HEK293 (cell line): ENCODE data around the gene SMARCA2.

ENCODE experiments used
- CTCF ChIA-PET: fragments of 350-600 bp; formaldehyde crosslinking; extraction: SDS; loops from one replicate; lab custom pipeline; 2021; ENCODE audit warnings: antibody characterized with exemption; lab: Yijun Ruan, JAX
- POLR2A ChIA-PET: fragments of 300-600 bp; formaldehyde crosslinking; extraction: SDS; loops from one replicate; lab custom pipeline; 2020; ENCODE audit warnings: antibody characterized with exemption, inconsistent platforms; lab: Yijun Ruan, JAX
- H3K27ac ChIP-seq: fragments of 200-500 bp; sonication (Bioruptor generic); 2 replicates; pipeline ENCODE4 v1.5.1; 2014; ENCODE audit warnings: low read depth, low read length, control low read depth, inconsistent platforms; ENCODE audit errors: extremely low read depth
- H3K36me3 ChIP-seq, 2 experiments: fragments of 200-500 bp in 1 of 2; sonication (Bioruptor generic) in 1 of 2; 1 replicate in 1 of 2; 2 replicates in 1 of 2; pipeline ENCODE4 v1.5.1; 2014 to 2017; ENCODE audit warnings: inconsistent platforms in 2 of 2, low read length in 2 of 2; ENCODE audit not compliant: control insufficient read depth in 2 of 2, insufficient read depth in 1 of 2
- H3K4me1 ChIP-seq: fragments of 200-500 bp; sonication (Bioruptor generic); 2 replicates; pipeline ENCODE4 v1.5.1; 2014; ENCODE audit warnings: mild to moderate bottlenecking, low read length, inconsistent platforms; ENCODE audit not compliant: control insufficient read depth, insufficient read depth
- H3K4me3 ChIP-seq: 2 replicates; pipeline ENCODE4 v1.5.1; 2011; ENCODE audit warnings: low read depth, mild to moderate bottlenecking, control low read depth, low read length, moderate library complexity
- H3K9me3 ChIP-seq: fragments of 200-500 bp; sonication (Bioruptor generic); 2 replicates; pipeline ENCODE4 v1.5.1; 2014; ENCODE audit warnings: low read depth, low read length, inconsistent platforms; ENCODE audit not compliant: control insufficient read depth, insufficient read depth
- ATF2 ChIP-seq: fragments of 450-650 bp; formaldehyde crosslinking; IDR thresholded peaks from 2 replicates; pipeline ENCODE4 v1.5.1; 2016; ENCODE audit warnings: missing biosample characterization, missing genetic modification characterization, low read depth
- BCL11B ChIP-seq: fragments of 450-650 bp; formaldehyde crosslinking; IDR thresholded peaks from 2 replicates; pipeline ENCODE4 v1.5.1; 2016; ENCODE audit warnings: low read depth, missing biosample characterization, missing genetic modification characterization
- GLIS1 ChIP-seq: fragments of 450-650 bp; formaldehyde crosslinking; IDR thresholded peaks from 2 replicates; pipeline ENCODE4 v1.5.1; 2016; ENCODE audit warnings: missing biosample characterization, missing genetic modification characterization
- KLF1 ChIP-seq: fragments of 450-650 bp; formaldehyde crosslinking; IDR thresholded peaks from 2 replicates; pipeline ENCODE4 v1.5.1; 2016; ENCODE audit warnings: missing biosample characterization, missing genetic modification characterization
- OVOL3 ChIP-seq: fragments of 450-650 bp; formaldehyde crosslinking; IDR thresholded peaks from 2 replicates; pipeline ENCODE4 v1.5.1; 2016; ENCODE audit warnings: missing biosample characterization, missing genetic modification characterization
- PRDM1 ChIP-seq: fragments of 450-650 bp; formaldehyde crosslinking; IDR thresholded peaks from 2 replicates; pipeline ENCODE4; 2016; ENCODE audit warnings: missing biosample characterization, missing genetic modification characterization
- SALL2 ChIP-seq: fragments of 450-650 bp; formaldehyde crosslinking; IDR thresholded peaks from 2 replicates; pipeline ENCODE4 v1.5.0; 2017; ENCODE audit warnings: missing biosample characterization, mild to moderate bottlenecking, missing genetic modification characterization, borderline replicate concordance
- ZBTB8A ChIP-seq: fragments of 450-650 bp; formaldehyde crosslinking; IDR thresholded peaks from 2 replicates; pipeline ENCODE4 v1.5.1; 2016; ENCODE audit warnings: missing biosample characterization, missing genetic modification characterization
- ZNF114 ChIP-seq: fragments of 450-650 bp; formaldehyde crosslinking; IDR thresholded peaks from 2 replicates; pipeline ENCODE4 v1.5.0; 2017; ENCODE audit warnings: missing biosample characterization, missing genetic modification characterization
- ZNF146 ChIP-seq: fragments of 450-650 bp; formaldehyde crosslinking; IDR thresholded peaks from 2 replicates; pipeline ENCODE4 v1.5.1; 2016; ENCODE audit warnings: missing biosample characterization, missing genetic modification characterization
- ZNF18 ChIP-seq: fragments of 450-650 bp; formaldehyde crosslinking; IDR thresholded peaks from 2 replicates; pipeline ENCODE4 v1.5.1; 2016; ENCODE audit warnings: missing biosample characterization, missing genetic modification characterization
- ZNF274 ChIP-seq, 2 experiments: fragments of 200-500 bp in 1 of 2; fragments of 450-650 bp in 1 of 2; sonication (Bioruptor generic) in 1 of 2; formaldehyde crosslinking in 1 of 2; IDR thresholded peaks; 2 replicates each; pipeline versions ENCODE4 v1.5.1 to v1.6.1; 2014 to 2016; ENCODE audit warnings: borderline replicate concordance in 1 of 2, inconsistent platforms in 1 of 2, low read length in 1 of 2, missing biosample characterization in 1 of 2, missing genetic modification characterization in 1 of 2
- ZNF311 ChIP-seq: fragments of 450-650 bp; formaldehyde crosslinking; IDR thresholded peaks from 2 replicates; pipeline ENCODE4 v1.5.1; 2017; ENCODE audit warnings: missing biosample characterization, missing genetic modification characterization, borderline replicate concordance
- ZNF354C ChIP-seq: fragments of 450-650 bp; formaldehyde crosslinking; IDR thresholded peaks from 2 replicates; pipeline ENCODE4 v1.5.1; 2016; ENCODE audit warnings: missing biosample characterization, missing genetic modification characterization, low read depth, borderline replicate concordance
- ZNF416 ChIP-seq: fragments of 450-650 bp; formaldehyde crosslinking; IDR thresholded peaks from 2 replicates; pipeline ENCODE4 v1.5.1; 2016; ENCODE audit warnings: missing biosample characterization, missing genetic modification characterization
- ZNF747 ChIP-seq: fragments of 450-650 bp; formaldehyde crosslinking; IDR thresholded peaks from 2 replicates; pipeline ENCODE4 v1.5.1; 2016; ENCODE audit warnings: missing biosample characterization, missing genetic modification characterization
- ZNF76 ChIP-seq: fragments of 450-650 bp; formaldehyde crosslinking; IDR thresholded peaks from 2 replicates; pipeline ENCODE4; 2016; ENCODE audit warnings: low read depth, missing biosample characterization, missing genetic modification characterization, borderline replicate concordance
- ZNF843 ChIP-seq: fragments of 450-650 bp; formaldehyde crosslinking; IDR thresholded peaks from 2 replicates; pipeline ENCODE4 v1.5.1; 2016; ENCODE audit warnings: missing biosample characterization, missing genetic modification characterization
- TF ChIP-seq, protein P1 (sequence below): fragments of 450-650 bp; formaldehyde crosslinking; IDR thresholded peaks from 2 replicates; pipeline ENCODE4 v1.5.1; 2017; ENCODE audit warnings: missing biosample characterization, mild to moderate bottlenecking, missing genetic modification characterization, moderate library complexity
- TF ChIP-seq, protein P2 (sequence below): fragments of 450-650 bp; formaldehyde crosslinking; IDR thresholded peaks from 2 replicates; pipeline ENCODE4 v1.5.1; 2016; ENCODE audit warnings: missing biosample characterization, missing genetic modification characterization
- TF ChIP-seq, protein P3 (sequence below): fragments of 450-650 bp; formaldehyde crosslinking; IDR thresholded peaks from 2 replicates; pipeline ENCODE4 v1.5.1; 2016; ENCODE audit warnings: missing biosample characterization, missing genetic modification characterization
- TF ChIP-seq, protein P4 (sequence below): fragments of 450-650 bp; formaldehyde crosslinking; optimal IDR thresholded peaks from 2 replicates; pipeline ENCODE3; 2016; ENCODE audit warnings: missing biosample characterization, mild to moderate bottlenecking, missing genetic modification characterization

Gene SMARCA2

GRCh38 chr9:2163231-2163885, 148.2 kb downstream of the SMARCA2 start (continued):
- TF ChIP-seq ZNF18 (tag by site-specific recombination), result no peak
- TF ChIP-seq, protein P1, sequence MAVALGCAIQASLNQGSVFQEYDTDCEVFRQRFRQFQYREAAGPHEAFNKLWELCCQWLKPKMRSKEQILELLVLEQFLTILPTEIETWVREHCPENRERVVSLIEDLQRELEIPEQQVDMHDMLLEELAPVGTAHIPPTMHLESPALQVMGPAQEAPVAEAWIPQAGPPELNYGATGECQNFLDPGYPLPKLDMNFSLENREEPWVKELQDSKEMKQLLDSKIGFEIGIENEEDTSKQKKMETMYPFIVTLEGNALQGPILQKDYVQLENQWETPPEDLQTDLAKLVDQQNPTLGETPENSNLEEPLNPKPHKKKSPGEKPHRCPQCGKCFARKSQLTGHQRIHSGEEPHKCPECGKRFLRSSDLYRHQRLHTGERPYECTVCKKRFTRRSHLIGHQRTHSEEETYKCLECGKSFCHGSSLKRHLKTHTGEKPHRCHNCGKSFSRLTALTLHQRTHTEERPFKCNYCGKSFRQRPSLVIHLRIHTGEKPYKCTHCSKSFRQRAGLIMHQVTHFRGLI (tag by site-specific recombination), result no peak

DNA sequence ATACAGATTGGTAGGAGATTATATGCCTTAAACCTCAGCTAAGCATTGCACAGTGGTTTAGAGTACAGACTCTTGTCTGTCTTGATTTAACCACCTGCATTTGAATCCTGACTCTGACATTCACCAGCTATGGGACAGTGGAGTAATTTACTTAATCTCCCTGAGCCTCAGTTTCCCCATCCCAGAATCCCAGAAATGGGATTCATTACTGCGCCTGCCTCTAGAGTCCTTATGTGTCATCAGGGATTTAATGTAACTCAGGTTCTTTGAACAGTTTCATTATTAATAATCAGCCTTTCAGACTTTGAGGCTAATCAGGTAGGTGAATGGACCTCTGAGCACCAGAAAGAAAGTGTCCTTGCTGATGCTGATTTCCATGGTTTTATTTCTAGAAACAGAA, 149.1 kb downstream of the SMARCA2 start:
- H3K4me1 ChIP-seq, result peaks cover 4% of the 10 kb centered on the region; the same call in 1 of the 2 replicates
- no peak overlapping the region for H3K27ac ChIP-seq
- no peak overlapping the region for H3K4me3 ChIP-seq
- H3K9me3 ChIP-seq, result no peaks in the 10 kb centered on the region
- TF ChIP-seq ZNF274 (IDR thresholded peaks at IDR 0.05; ENCODE audit: low read length) (no peak), ZNF274 (tag by site-specific recombination; IDR thresholded peaks at IDR 0.05; ENCODE audit: borderline replicate concordance) (no peak), ZBTB8A (no peak), SALL2 (tag by site-specific recombination) (no peak), ZNF311 (no peak), ZNF114 (no peak), ZNF354C (no peak), OVOL3 (tag by site-specific recombination) (no peak), ZNF76 (no peak), PRDM1 (tag by site-specific recombination) (no peak), ZNF416 (tag by site-specific recombination) (no peak)
- TF ChIP-seq, protein P2, sequence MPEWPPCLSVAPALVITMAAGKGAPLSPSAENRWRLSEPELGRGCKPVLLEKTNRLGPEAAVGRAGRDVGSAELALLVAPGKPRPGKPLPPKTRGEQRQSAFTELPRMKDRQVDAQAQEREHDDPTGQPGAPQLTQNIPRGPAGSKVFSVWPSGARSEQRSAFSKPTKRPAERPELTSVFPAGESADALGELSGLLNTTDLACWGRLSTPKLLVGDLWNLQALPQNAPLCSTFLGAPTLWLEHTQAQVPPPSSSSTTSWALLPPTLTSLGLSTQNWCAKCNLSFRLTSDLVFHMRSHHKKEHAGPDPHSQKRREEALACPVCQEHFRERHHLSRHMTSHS (tag by site-specific recombination), result no peak
- H3K36me3 ChIP-seq, result peaks cover 0 to 8% of the 10 kb centered on the region in 2 experiments; a peak in 1 of 3 replicates
- ChIA-PET CTCF (interaction anchor here (1.0 kb wide), 1 partner anchor 208 kb away, joined by 3 read pairs; no protein-coding TSS in a partner anchor), POLR2A (no interaction called here)

DNA sequence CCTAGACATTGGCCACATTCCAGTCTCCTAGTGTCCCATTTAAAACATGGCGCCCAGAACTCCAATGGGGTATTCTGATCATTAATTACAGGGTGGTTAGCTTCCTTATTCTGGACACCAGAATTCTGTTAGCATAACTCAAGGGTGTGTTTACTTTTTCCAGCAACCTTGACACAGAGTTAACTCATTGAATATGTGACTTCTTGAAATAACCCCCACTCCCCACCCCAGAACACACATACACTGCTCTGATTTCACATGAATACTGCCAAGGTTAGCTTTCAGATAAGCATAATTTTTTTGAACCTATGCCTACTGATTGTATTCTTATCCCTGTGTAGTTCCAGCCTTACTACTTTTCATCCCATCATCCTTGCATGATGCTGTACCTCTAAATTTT, 151.1 kb downstream of the SMARCA2 start:
- H3K27ac ChIP-seq, result no peak overlapping the region
- no peaks in the 10 kb centered on the region; the same call in 1 of the 2 replicates for H3K4me1 ChIP-seq
- POLR2A ChIA-PET, result no interaction called here
- TF ChIP-seq ZNF843 (tag by site-specific recombination), result no peak
- TF ChIP-seq, all 188 proteins: peak for 0
- H3K36me3 ChIP-seq, result peaks cover 0 to 18% of the 10 kb centered on the region in 2 experiments; a peak in 1 of 3 replicates
- H3K9me3 ChIP-seq, result no peaks in the 10 kb centered on the region
- H3K4me3 ChIP-seq, result no peak overlapping the region
- CTCF ChIA-PET, result interaction anchor here (0.6 to 3.4 kb wide), 2 partner anchors 11 to 15 kb away, joined by 4 to 15 read pairs; no protein-coding TSS in a partner anchor

DNA sequence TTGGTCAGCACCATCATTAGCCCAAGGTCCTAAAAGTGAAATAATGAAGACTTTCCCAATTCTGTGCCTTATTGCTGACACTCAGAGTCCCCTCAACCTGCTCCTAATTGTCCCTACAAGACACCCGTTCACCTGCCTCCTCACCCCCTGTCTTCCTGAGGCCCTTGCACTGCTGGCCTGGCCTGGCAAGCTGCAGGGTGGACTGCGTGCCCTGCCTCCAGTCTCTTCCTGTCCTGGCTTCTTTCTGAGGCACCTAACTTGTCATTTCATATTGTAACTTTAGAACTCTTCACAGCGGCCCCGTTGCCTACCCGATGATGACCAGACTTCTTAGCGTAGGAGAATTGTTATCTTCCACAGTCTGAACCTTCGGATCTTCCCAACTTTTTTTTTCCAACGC, 153.9 kb downstream of the SMARCA2 start:
- Histone ChIP-seq H3K4me3 (no peak overlapping the region), H3K27ac (no peak overlapping the region), H3K4me1 (no peaks in the 10 kb centered on the region; the same call in 1 of the 2 replicates), H3K9me3 (no peaks in the 10 kb centered on the region), H3K36me3 (peaks cover 0 to 20% of the 10 kb centered on the region in 2 experiments; a peak in 1 of 3 replicates)
- TF ChIP-seq KLF1 (tag by site-specific recombination), result no peak
- TF ChIP-seq, protein P3, sequence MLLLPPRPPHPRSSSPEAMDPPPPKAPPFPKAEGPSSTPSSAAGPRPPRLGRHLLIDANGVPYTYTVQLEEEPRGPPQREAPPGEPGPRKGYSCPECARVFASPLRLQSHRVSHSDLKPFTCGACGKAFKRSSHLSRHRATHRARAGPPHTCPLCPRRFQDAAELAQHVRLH (tag by site-specific recombination), result no peak
- no peak for TF ChIP-seq ZNF146 (tag by site-specific recombination)
- TF ChIP-seq GLIS1 (tag by site-specific recombination), result no peak
- no peak for TF ChIP-seq ATF2 (tag by site-specific recombination)
- TF ChIP-seq, protein P4, sequence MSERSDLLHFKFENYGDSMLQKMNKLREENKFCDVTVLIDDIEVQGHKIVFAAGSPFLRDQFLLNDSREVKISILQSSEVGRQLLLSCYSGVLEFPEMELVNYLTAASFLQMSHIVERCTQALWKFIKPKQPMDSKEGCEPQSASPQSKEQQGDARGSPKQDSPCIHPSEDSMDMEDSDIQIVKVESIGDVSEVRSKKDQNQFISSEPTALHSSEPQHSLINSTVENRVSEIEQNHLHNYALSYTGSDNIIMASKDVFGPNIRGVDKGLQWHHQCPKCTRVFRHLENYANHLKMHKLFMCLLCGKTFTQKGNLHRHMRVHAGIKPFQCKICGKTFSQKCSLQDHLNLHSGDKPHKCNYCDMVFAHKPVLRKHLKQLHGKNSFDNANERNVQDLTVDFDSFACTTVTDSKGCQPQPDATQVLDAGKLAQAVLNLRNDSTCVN (tag by site-specific recombination), result no peak
- no peak for TF ChIP-seq BCL11B (tag by site-specific recombination)
- no peak for TF ChIP-seq ZNF747
- ChIA-PET POLR2A (no interaction called here), CTCF (interaction anchor here (0.7 kb wide), 1 partner anchor 236 kb away, joined by 3 read pairs; no protein-coding TSS in a partner anchor)
